K562 (cell line): ENCODE measurements around the gene CDC42SE2. TPM values are rescaled to one million over a fixed set of nuclear protein-coding genes. Genes with fewer than 3 reads are reported as not detected.

Source experiments
- ATAC-seq: fragments of 200-7000 bp; cut with Tn5 transposase; 3 replicates; pipeline ENCODE4 v1.9.1; 2020; ENCODE audit warnings: moderate library complexity
- BruUV-seq: library from RNA; stranded (reverse); fragments of 400-500 nt; replicated peaks from 2 replicates; lab custom pipeline; 2021; lab: Mats Ljungman, UMichigan
- CTCF ChIA-PET: fragments of 300-600 bp; formaldehyde crosslinking; extraction: SDS; loops from one replicate; lab custom pipeline; 2021; ENCODE audit warnings: low intra/inter-chr PET ratio; lab: Yijun Ruan, JAX
- POLR2A ChIA-PET: fragments of 300-600, 350-650 bp; sonication (Branson Sonifier 250); formaldehyde crosslinking; extraction: SDS; loops from one replicate; lab custom pipeline; 2021; ENCODE audit warnings: antibody characterized with exemption, inconsistent platforms; lab: Yijun Ruan, JAX
- DNase-seq, 4 experiments: peaks; one replicate each; pipeline versions ENCODE4 v3.0.0 to v3.0.0-alpha.2; 2011 to 2018; ENCODE audit warnings: low spot score in 3 of 4, mixed read lengths in 3 of 4; ENCODE audit errors: extremely low read depth in 1 of 4
- FAIRE-seq: peaks from 2 replicates; lab custom pipeline; 2011; peaks lifted over from hg19 to GRCh38; lab: Jason Lieb, UNC
- H2AFZ ChIP-seq: 2 replicates; pipeline ENCODE4 v1.6.0; 2011; ENCODE audit warnings: low read depth, low read length, control low read depth, inconsistent platforms
- H3K27ac ChIP-seq: fragments of 200-600 bp; 3 replicates; pipeline ENCODE4 v1.8.0; 2011; ENCODE audit warnings: low read depth, mild to moderate bottlenecking, control low read depth, inconsistent platforms, low read length, moderate library complexity, mixed read lengths; ENCODE audit errors: extremely low read depth
- H3K27me3 ChIP-seq, 2 experiments: fragments of 300-600 bp in 1 of 2; 2 replicates in 1 of 2; 3 replicates in 1 of 2; pipeline versions ENCODE4 v1.6.0 to v1.8.0; 2011; ENCODE audit warnings: inconsistent platforms in 2 of 2, low read length in 2 of 2, mild to moderate bottlenecking in 1 of 2, mixed read lengths in 1 of 2, moderate library complexity in 1 of 2; ENCODE audit not compliant: control insufficient read depth in 2 of 2, insufficient read depth in 2 of 2
- H3K36me3 ChIP-seq: fragments of 300-600 bp; 3 replicates; pipeline ENCODE4 v1.8.0; 2011; ENCODE audit warnings: mild to moderate bottlenecking, low read length, inconsistent platforms; ENCODE audit not compliant: control insufficient read depth, insufficient read depth
- H3K4me1 ChIP-seq, 2 experiments: fragments of 200-600 bp in 1 of 2; replicated peaks in 1 of 2; 2 replicates in 1 of 2; 3 replicates in 1 of 2; pipeline versions ENCODE4 v1.5.1 to v1.8.0; 2011; ENCODE audit warnings: inconsistent platforms in 2 of 2, low read length in 2 of 2, mild to moderate bottlenecking in 1 of 2, mixed read lengths in 1 of 2, moderate library complexity in 1 of 2; ENCODE audit not compliant: control insufficient read depth in 2 of 2, insufficient read depth in 2 of 2
- H3K4me2 ChIP-seq: 2 replicates; pipeline ENCODE4 v1.6.1; 2011; ENCODE audit warnings: low read length, control low read depth, inconsistent platforms, mixed read lengths; ENCODE audit not compliant: insufficient read depth
- H3K4me3 ChIP-seq: fragments of 200-600 bp; sonication (generic), shearing (Covaris generic); 2 replicates; pipeline ENCODE4 v1.5.1; 2016; ENCODE audit warnings: control low read depth, inconsistent platforms
- H3K79me2 ChIP-seq: fragments of 200-600 bp; 3 replicates; pipeline ENCODE4 v1.8.0; 2011; ENCODE audit warnings: low read length, inconsistent platforms; ENCODE audit not compliant: control insufficient read depth, insufficient read depth
- H3K9ac ChIP-seq, 2 experiments: 2 replicates each; pipeline versions ENCODE4 v1.6.0 to v1.6.1; 2011; ENCODE audit warnings: low read depth in 2 of 2, low read length in 2 of 2, control low read depth in 1 of 2, inconsistent platforms in 1 of 2, mild to moderate bottlenecking in 1 of 2, mixed read lengths in 1 of 2; ENCODE audit not compliant: insufficient read depth in 1 of 2
- H3K9me1 ChIP-seq: one replicate; pipeline ENCODE4 v1.6.0; 2011; ENCODE audit warnings: inconsistent platforms, mild to moderate bottlenecking, low read length, moderate library complexity; ENCODE audit not compliant: control insufficient read depth, insufficient read depth
- H3K9me3 ChIP-seq: replicated peaks from 2 replicates; pipeline ENCODE4 v1.5.1; 2011; ENCODE audit warnings: low read depth, low read length, inconsistent platforms; ENCODE audit not compliant: control insufficient read depth, insufficient read depth
- H4K20me1 ChIP-seq: replicated peaks from 2 replicates; pipeline ENCODE4 v1.6.1; 2011; ENCODE audit warnings: low read length, inconsistent platforms, mixed read lengths; ENCODE audit not compliant: control insufficient read depth, insufficient read depth
- HDAC1 ChIP-seq, 2 experiments: fragments of 450-650 bp; IDR thresholded peaks; 2 replicates each; pipeline ENCODE4 v1.6.1; 2016 to 2017; ENCODE audit warnings: inconsistent platforms in 1 of 2, mild to moderate bottlenecking in 1 of 2, moderate library complexity in 1 of 2
- PBX2 ChIP-seq, 2 experiments: IDR thresholded peaks in 1 of 2; conservative IDR thresholded peaks in 1 of 2; 2 replicates each; pipeline ENCODE4 v1.6.1; 2016; ENCODE audit warnings: low read depth in 2 of 2, mild to moderate bottlenecking in 1 of 2, missing compliant biosample characterization in 1 of 2, missing genetic modification characterization in 1 of 2, moderate library complexity in 1 of 2
- PCBP2 ChIP-seq: fragments of 200-400 bp; formaldehyde crosslinking; IDR thresholded peaks from 2 replicates; pipeline ENCODE4 v1.6.1; 2018; ENCODE audit warnings: low read length, low read depth, mild to moderate bottlenecking, moderate library complexity; ENCODE audit not compliant: poor library complexity, severe bottlenecking
- SOX6 ChIP-seq: fragments of 450-650 bp; IDR thresholded peaks from 2 replicates; pipeline ENCODE4 v1.6.1; 2014; ENCODE audit warnings: mild to moderate bottlenecking
- STAT5A ChIP-seq: IDR thresholded peaks from 2 replicates; pipeline ENCODE4 v1.6.1; 2012; ENCODE audit warnings: low read length, inconsistent platforms, borderline replicate concordance
- TEAD1 ChIP-seq, 2 experiments: fragments of 450-650 bp in 1 of 2; sonication (generic) in 1 of 2; formaldehyde crosslinking; IDR thresholded peaks; 2 replicates each; pipeline versions ENCODE4 v1.4.0 to v1.8.0; 2020 to 2022; ENCODE audit warnings: mild to moderate bottlenecking in 2 of 2, missing genetic modification reagents in 1 of 2
- TEAD4 ChIP-seq, 2 experiments: sonication (generic) in 1 of 2; formaldehyde crosslinking in 1 of 2; IDR thresholded peaks; 2 replicates each; pipeline versions ENCODE4 v1.6.1 to v1.8.0; 2012 to 2022; ENCODE audit warnings: borderline replicate concordance in 1 of 2, inconsistent platforms in 1 of 2, low read length in 1 of 2, mild to moderate bottlenecking in 1 of 2, missing genetic modification reagents in 1 of 2
- YBX1 ChIP-seq: fragments of 450-650 bp; IDR thresholded peaks from 2 replicates; pipeline ENCODE4 v1.7.1; 2016; ENCODE audit warnings: mild to moderate bottlenecking
- ZNF212 ChIP-seq: fragments of 450-650 bp; formaldehyde crosslinking; IDR thresholded peaks from 2 replicates; pipeline ENCODE4 v1.4.0; 2020; ENCODE audit warnings: mild to moderate bottlenecking
- ZNF23 ChIP-seq: fragments of 250-450 bp; sonication (Bioruptor Pico); IDR thresholded peaks from 2 replicates; pipeline ENCODE4 v1.4.0; 2020; ENCODE audit warnings: mild to moderate bottlenecking
- ZNF24 ChIP-seq: fragments of 450-650 bp; IDR thresholded peaks from 2 replicates; pipeline ENCODE4 v1.6.1; 2016
- ZNF778 ChIP-seq: fragments of 450-650 bp; formaldehyde crosslinking; IDR thresholded peaks from 2 replicates; pipeline ENCODE4 v1.4.0; 2020; ENCODE audit warnings: mild to moderate bottlenecking, moderate library complexity
- WGBS: fragments of 100-300 bp; shearing (Covaris generic); methylation state at CpG from one replicate; pipeline ENCODE4 v1.1.6; 2016; ENCODE audit warnings: low coverage, mixed read lengths; ENCODE audit not compliant: insufficient coverage; ENCODE audit errors: missing lambda C conversion rate; 5-methylcytosine and 5-hydroxymethylcytosine counted together
- in situ Hi-C: fragments of 300-500 bp; cut with MboI; formaldehyde crosslinking; loops from 4 replicates; pipeline ENCODE4 v1.15.0; 2018; ENCODE audit warnings: inconsistent platforms, mixed read lengths
- intact Hi-C: fragments of 100-400 bp; cut with micrococcal nuclease; formaldehyde crosslinking; loops from 2 replicates; pipeline ENCODE4 v1.14.2; 2022
- polyA plus RNA-seq, 8 experiments: library from polyadenylated mRNA; depleted of rRNA in 4 of 8; stranded (reverse) in 5 of 8; unstranded in 3 of 8; fragments of >200 nt; fragmentation: Nextera tagmentation in 2 of 8; fragmentation: Illumina TruSeq in 1 of 8; extraction: Ambion mirVana in 2 of 8; extraction: Trizol in 1 of 8; gene quantifications; 2 replicates each; pipeline versions ENCODE4 v1.2.1 to v1.2.3, GENCODE V29; 2011 to 2014; ENCODE audit warnings: inconsistent platforms in 1 of 8, missing spikeins in 1 of 8
- total RNA-seq, 7 experiments: library from RNA; depleted of rRNA in 6 of 7; stranded (reverse); fragments of >200 nt in 6 of 7; fragmentation: Illumina TruSeq in 2 of 7; extraction: Trizol in 2 of 7; gene quantifications; 2 replicates each; pipeline versions ENCODE4 v1.2.1 to v1.2.3, GENCODE V29; 2011 to 2021; ENCODE audit warnings: low replicate concordance in 1 of 7

CDC42SE2 gene
- total and polyA plus RNA-seq, 9 of the 15 experiments (the other 6 are each of a cell fraction or from before 2014, with no cell fraction given), result 24.8 to 44.3 (median 32.7) TPM

DNA sequence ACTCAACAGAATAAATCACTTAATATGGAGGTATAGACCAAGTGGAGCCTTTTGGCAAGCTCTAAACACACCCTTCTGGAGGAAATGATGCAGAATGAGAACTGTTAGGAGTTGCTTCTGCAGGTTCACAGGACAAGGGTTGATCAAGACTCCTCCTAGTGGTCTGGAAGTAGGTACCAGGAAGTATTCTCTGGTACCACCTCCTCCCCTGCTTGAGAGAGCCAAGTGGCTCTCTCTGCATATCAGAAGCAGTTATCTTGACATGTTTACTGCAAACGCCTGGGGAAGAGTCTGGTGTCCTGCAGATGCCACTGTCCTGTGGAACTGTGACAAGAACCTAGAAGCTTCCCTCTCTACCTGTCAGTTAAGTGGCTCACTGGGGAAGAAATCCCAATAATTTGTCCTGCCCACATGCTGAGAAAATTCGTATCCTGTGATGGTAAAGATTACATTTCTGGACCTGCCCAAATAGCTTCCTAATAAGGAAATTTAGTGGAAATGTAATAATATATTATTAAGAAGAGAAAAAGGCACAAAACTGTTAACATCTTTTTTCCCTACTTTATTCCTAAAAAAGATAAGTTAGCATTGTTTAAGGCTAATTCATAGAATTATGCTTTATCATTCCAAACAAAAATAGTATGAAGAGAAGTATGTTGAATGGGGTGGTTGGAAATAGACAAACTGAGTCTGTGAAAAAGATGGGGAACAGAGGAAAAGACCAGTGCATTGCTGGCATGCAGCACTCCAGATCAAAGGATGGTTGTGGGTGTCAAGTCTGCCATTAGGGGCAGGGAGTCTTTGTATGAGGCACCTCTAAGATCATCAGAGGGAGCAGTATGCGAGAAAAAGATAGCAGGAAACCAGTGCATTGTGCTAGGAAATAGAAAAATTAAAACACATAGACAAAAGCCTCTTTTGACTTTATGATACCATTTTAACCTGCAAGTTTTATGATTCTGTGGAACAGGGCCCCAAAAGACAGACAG, 118.8 kb downstream of the CDC42SE2 start:
- ChIA-PET POLR2A (interaction anchor here (0.6 to 1.5 kb wide), 7 partner anchors 10 to 227 kb away, joined by 3 to 10 read pairs (median 3); no protein-coding TSS in a partner anchor), CTCF (interaction anchor here (0.6 kb wide), 1 partner anchor 392 kb away, joined by 3 read pairs; no protein-coding TSS in a partner anchor)
- H3K27me3 ChIP-seq, result no peaks in the 10 kb centered on the region
- intact Hi-C loops, result loop anchor here (1.0 to 10.0 kb wide), 5 partner anchors 118 to 488 kb away; partner anchors contain the start of gene CDC42SE2
- WGBS, result 3% methylated on average over 3 of the region's 3 CpGs
- H3K4me2 ChIP-seq, result peak overlapping the region; percentile 14; the same call in 1 of the 2 replicates
- H3K9me3 ChIP-seq, result no peaks in the 10 kb centered on the region
- H3K79me2 ChIP-seq, result peaks cover 71% of the 10 kb centered on the region
- no peak overlapping the region for H2AFZ ChIP-seq
- ATAC-seq, result peak; percentile 90
- no peak overlapping the region for H3K4me3 ChIP-seq
- no TSS peak for BruUV-seq
- no peaks in the 10 kb centered on the region for H3K9me1 ChIP-seq
- peak overlapping the region; percentile 26; the same call in 2 of the 3 replicates for H3K27ac ChIP-seq
- in situ Hi-C loops, result loop anchor here (5.0 to 25.0 kb wide), 2 partner anchors 215 to 495 kb away; partner anchors contain the start of gene HINT1
- no peak overlapping the region for H3K9ac ChIP-seq
- peak; percentile 94 for FAIRE-seq
- H3K4me1 ChIP-seq, result peaks cover 10 to 67% of the 10 kb centered on the region in 2 experiments
- no peaks in the 10 kb centered on the region for H4K20me1 ChIP-seq
- DNase-seq, result peak; percentile 58 to 86 (median 72)
- H3K36me3 ChIP-seq, result peaks cover 24% of the 10 kb centered on the region
- TF ChIP-seq ZNF24 (peak; percentile 77), ZNF212 (CRISPR knock-in tag) (peak; percentile 48; the same call in 1 of the 2 replicates), ZNF778 (0 out of 2 replicates have a peak, but pooled peaks have one; percentile 49), PBX2 (CRISPR knock-in tag; IDR thresholded peaks at IDR 0.05; ENCODE audit: low read depth) (no peak), PBX2 (tag; conservative IDR thresholded peaks at IDR 0.05; ENCODE audit: low read depth) (peak; percentile 79), TEAD1 (CRISPR knock-in tag; IDR thresholded peaks at IDR 0.05) (0 out of 4 replicates have a peak, but pooled peaks of 1 of the 2 experiments have one; percentile 7), STAT5A (peak; percentile 7; the same call in 1 of the 2 replicates), YBX1 (no peak), HDAC1 (IDR thresholded peaks at IDR 0.05) (0 out of 4 replicates have a peak, but pooled peaks of 1 of the 2 experiments have one; percentile 18), SOX6 (peak; percentile 70), TEAD4 (IDR thresholded peaks at IDR 0.05; ENCODE audit: low read length) (peak; percentile 39; the same call in 1 of the 2 replicates), TEAD4 (CRISPR knock-in tag; IDR thresholded peaks at IDR 0.05; ENCODE audit: borderline replicate concordance) (no peak), ZNF23 (CRISPR knock-in tag) (no peak), PCBP2 (no peak)
